BE2C (cell line): Measurements from ENCODE around the gene EXT2.

Experiments
- DNase-seq: peaks from one replicate; pipeline ENCODE4 v3.0.0-alpha.2; 2020
- H3K27me3 ChIP-seq: fragments of 250-450 bp; sonication (Bioruptor Pico); 2 replicates; pipeline ENCODE4 v1.5.1; 2020; ENCODE audit warnings: mild to moderate bottlenecking
- H3K36me3 ChIP-seq: fragments of 250-450 bp; sonication (Bioruptor Pico); 2 replicates; pipeline ENCODE4 v1.5.1; 2020; ENCODE audit warnings: mild to moderate bottlenecking
- H3K4me1 ChIP-seq: fragments of 250-450 bp; sonication (Bioruptor Pico); 2 replicates; pipeline ENCODE4 v1.5.1; 2020
- H3K4me3 ChIP-seq: 2 replicates; pipeline ENCODE4 v1.5.1; 2011; ENCODE audit warnings: low read depth, low read length
- H3K9me3 ChIP-seq: fragments of 250-450 bp; sonication (Bioruptor Pico); 2 replicates; pipeline ENCODE4 v1.5.1; 2020
- TF ChIP-seq, protein P1 (sequence below): IDR thresholded peaks from 2 replicates; pipeline ENCODE4 v1.5.1; 2012; ENCODE audit warnings: mild to moderate bottlenecking, low read depth, low read length

The EXT2 gene

DNA sequence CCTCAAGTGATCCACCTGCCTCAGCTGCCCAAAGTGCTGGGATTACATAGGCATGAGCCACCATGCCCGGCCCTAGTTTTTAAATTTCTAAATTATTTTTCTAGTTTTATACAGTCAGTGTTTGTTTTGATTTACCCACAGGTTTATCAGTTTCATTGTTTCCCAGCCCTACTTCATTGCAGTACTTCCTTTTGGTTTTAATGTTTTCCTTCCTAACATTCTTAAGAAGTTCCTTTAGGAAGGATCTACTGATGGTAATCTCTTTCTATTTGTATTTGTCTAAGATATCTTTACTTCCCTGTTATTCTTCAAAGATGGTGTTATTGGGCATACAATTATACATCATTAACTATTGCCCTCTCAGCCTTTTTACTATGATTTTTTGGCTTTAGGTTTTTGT lies 4.9 kb upstream of the EXT2 start:
- DNase-seq, result no peak
- TF ChIP-seq, protein P1, sequence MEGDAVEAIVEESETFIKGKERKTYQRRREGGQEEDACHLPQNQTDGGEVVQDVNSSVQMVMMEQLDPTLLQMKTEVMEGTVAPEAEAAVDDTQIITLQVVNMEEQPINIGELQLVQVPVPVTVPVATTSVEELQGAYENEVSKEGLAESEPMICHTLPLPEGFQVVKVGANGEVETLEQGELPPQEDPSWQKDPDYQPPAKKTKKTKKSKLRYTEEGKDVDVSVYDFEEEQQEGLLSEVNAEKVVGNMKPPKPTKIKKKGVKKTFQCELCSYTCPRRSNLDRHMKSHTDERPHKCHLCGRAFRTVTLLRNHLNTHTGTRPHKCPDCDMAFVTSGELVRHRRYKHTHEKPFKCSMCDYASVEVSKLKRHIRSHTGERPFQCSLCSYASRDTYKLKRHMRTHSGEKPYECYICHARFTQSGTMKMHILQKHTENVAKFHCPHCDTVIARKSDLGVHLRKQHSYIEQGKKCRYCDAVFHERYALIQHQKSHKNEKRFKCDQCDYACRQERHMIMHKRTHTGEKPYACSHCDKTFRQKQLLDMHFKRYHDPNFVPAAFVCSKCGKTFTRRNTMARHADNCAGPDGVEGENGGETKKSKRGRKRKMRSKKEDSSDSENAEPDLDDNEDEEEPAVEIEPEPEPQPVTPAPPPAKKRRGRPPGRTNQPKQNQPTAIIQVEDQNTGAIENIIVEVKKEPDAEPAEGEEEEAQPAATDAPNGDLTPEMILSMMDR, result no peak
- Histone ChIP-seq H3K4me3 (no peak overlapping the region), H3K9me3 (no peaks in the 10 kb centered on the region), H3K27me3 (no peaks in the 10 kb centered on the region), H3K36me3 (no peaks in the 10 kb centered on the region), H3K4me1 (no peaks in the 10 kb centered on the region)

DNA sequence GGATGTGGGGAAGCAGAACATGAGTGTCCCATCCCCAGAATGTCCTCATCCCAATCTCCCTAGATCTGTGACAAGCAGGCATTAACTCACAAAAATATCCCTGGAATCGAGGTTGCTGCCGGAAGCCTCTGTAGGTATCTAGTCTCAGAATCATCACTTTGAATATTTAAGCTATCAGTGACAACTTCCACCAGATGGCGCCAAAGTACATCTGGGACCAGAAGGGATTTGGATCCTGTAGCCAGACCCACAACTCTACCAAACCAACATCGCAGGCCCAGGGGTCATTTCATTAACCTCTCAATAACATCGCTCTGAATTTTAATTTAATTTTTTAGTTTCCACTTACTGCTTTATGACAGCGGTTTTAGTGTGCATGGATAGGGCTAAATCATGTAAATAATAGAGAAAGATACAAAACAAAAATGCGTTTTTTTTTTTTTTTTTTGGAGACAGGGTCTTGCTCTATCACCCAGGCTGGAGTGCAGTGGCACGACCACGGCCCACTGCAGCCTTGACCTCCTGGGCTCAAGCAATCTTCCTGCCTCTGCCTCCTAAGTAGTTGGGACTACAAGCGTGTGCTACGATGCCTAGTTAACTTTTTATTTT lies 1.1 kb upstream of the EXT2 start:
- H3K4me1 ChIP-seq, result no peaks in the 10 kb centered on the region
- no peaks in the 10 kb centered on the region for H3K27me3 ChIP-seq
- no peak overlapping the region for H3K4me3 ChIP-seq
- no peaks in the 10 kb centered on the region for H3K9me3 ChIP-seq
- no peaks in the 10 kb centered on the region for H3K36me3 ChIP-seq
- TF ChIP-seq, protein P1, result peak; percentile 74
- peak; percentile 85 for DNase-seq

DNA sequence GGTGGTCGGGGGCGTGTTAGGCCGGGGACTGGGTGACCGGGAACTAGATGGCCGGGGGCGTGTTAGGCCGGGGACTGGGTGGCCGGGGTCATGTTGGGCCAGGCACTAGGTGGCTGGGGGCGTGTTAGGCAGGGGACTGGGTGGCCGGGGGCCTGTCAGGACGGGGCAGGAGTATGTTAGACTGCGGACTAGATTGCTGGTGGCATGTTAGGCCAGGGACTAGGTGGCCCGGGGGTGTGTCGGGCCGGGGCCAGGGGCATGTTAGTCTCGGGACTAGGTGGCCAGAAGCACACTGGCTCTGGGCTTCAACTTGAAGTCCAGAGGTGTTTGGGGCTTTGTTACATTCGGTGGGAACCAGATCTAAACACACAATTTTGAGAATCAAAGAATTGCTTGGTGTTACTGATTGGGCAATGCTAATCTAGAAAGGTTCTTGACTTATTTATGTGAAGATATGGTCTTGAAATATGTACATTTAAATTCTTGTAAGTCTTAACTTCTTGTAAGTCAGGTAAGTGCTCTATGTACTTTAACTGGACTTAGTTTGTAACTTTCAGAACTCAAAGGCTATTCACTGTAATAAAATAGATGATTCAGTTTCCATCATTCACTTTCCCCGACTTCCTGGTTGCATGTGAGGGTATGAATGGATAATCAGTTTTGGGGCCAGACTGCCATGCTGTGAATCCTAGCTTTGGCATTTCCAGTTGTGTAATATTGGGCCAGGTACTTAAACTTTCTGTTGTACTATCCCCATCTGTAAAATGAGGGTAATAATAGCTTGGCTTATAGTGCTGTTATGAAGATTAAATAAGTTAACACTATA lies 1.1 kb downstream of the EXT2 start:
- Histone ChIP-seq H3K36me3 (no peaks in the 10 kb centered on the region), H3K9me3 (no peaks in the 10 kb centered on the region), H3K4me3 (peak overlapping the region; percentile 69), H3K4me1 (no peaks in the 10 kb centered on the region), H3K27me3 (no peaks in the 10 kb centered on the region)
- no peak for DNase-seq
- TF ChIP-seq, protein P1, result no peak

DNA sequence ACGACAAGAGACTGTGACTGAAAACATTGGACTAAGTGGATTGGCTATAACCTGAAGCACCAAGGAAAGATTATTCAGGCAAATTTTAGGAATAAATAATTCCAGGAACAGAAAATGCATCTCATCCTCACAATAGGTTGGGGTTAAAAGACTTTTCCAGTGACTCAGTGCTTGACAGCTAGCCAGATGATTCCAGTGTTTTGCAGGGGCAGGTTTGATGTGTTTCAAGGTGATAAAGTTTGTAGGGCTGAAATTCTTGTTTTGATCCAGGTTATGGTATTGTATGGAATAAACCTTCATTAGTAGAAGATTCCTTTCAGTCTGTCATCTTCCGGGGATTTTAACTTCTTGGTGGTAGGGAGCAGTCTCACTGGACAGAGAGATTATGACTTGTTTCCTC lies 2.3 kb downstream of the EXT2 start:
- no peaks in the 10 kb centered on the region for H3K27me3 ChIP-seq
- TF ChIP-seq, protein P1, result no peak
- no peak overlapping the region for H3K4me3 ChIP-seq

DNA sequence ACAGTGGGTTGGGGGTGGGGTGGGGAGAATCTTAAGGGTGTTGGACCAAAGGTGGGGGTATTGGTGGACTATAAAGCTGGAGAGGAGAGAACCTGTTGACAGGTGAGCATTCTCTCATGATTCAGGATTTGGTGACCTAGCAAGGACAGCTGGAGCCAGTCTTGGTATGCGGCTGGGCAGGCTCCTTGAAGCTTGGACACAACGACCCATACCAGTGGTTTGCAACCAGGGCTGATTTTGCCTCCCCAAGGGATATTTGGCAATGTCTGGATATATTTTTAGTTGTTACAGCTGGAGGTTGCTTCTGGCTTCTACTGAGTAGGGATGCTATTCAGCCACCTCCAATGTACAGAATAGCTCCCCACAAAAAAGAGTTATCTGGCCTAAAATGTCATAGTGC lies 5.6 kb downstream of the EXT2 start:
- H3K27me3 ChIP-seq, result no peaks in the 10 kb centered on the region
- no peak overlapping the region for H3K4me3 ChIP-seq
- TF ChIP-seq, protein P1, result no peak
- no peaks in the 10 kb centered on the region for H3K4me1 ChIP-seq
- no peaks in the 10 kb centered on the region for H3K36me3 ChIP-seq
- DNase-seq, result no peak
- no peaks in the 10 kb centered on the region for H3K9me3 ChIP-seq

More for the DNA sequence above, 2.3 kb downstream of the EXT2 start:
- H3K36me3 ChIP-seq, result no peaks in the 10 kb centered on the region
- DNase-seq, result no peak
- no peaks in the 10 kb centered on the region for H3K4me1 ChIP-seq
- no peaks in the 10 kb centered on the region for H3K9me3 ChIP-seq
